ENCODE data around the gene RALBP1. TPM values are rescaled to one million over a fixed set of nuclear protein-coding genes. Genes with fewer than 3 reads are reported as not detected.

The RALBP1 gene
- total and polyA plus RNA-seq, 2 of the 4 experiments (the other 2 are of a cell fraction): 30.6 to 38.2 TPM

DNA sequence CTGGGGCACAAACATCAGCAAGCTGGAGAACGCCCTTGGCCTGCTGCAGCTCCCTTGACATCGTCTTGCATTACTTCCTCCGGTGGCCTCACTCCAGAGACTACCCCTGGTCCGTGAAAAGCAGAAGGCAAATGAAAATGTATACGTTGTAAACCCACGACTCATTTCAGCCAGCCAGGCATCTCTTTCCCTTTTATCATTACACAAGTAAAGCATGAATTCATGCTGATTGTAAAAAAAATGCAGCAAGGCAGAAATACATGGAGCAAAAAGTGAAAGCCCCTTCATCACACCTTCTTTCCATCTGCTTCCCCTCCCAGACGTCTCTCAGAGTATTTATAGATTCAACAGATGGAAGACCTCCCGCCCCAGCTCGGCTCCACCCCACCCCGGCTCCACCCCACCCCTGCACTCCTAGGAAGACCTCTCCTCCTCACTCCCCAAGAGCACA, 41.6 kb upstream of the RALBP1 start:
- BruUV-seq (replicated peaks): no TSS peak
- ATAC-seq (ENCODE audit: low read depth) (peak; percentile 55), DNase-seq (peak; percentile 10)
- Histone ChIP-seq H3K23ac (ENCODE audit: low read depth, low read length) (peak overlapping the region; percentile 3; the same call in 1 of the 2 replicates), H3K9me1 (ENCODE audit: insufficient read depth, low read length) (peaks cover 4% of the 10 kb centered on the region), H2AK5ac (ENCODE audit: low read depth, low read length) (no peak overlapping the region), H2BK5ac (ENCODE audit: low read depth, low read length, poor library complexity, severe bottlenecking) (no peak overlapping the region), H3K27ac (ENCODE audit: insufficient read depth, low read length) (peak overlapping the region; percentile 16; the same call in 1 of the 2 replicates), H2AK9ac (replicated peaks; ENCODE audit: low read depth, low read length, poor library complexity) (peak overlapping the region; percentile 73), H3K18ac (ENCODE audit: low read depth, low read length) (peak overlapping the region; percentile 10; the same call in 1 of the 2 replicates), H3K9ac (ENCODE audit: low read depth, low read length) (peak overlapping the region; percentile 2; the same call in 1 of the 2 replicates), H3K27me3 (ENCODE audit: control insufficient read depth, insufficient read depth, low read length) (no peaks in the 10 kb centered on the region), H2BK20ac (ENCODE audit: low read depth, low read length) (peak overlapping the region; percentile 9), H4K91ac (ENCODE audit: insufficient read depth, low read depth, low read length) (no peak overlapping the region), H3K4me3 (ENCODE audit: insufficient read depth, low read depth, low read length) (no peak overlapping the region), H3K14ac (replicated peaks; ENCODE audit: low read depth, low read length) (peak overlapping the region; percentile 43; the same call in 1 of the 2 replicates), H3K36me3 (ENCODE audit: control insufficient read depth, insufficient read depth, low read length) (no peaks in the 10 kb centered on the region), H3K56ac (ENCODE audit: extremely low read depth, insufficient read depth, low read length) (no peak overlapping the region), H4K8ac (ENCODE audit: low read depth in 2 of 2, low read length in 2 of 2) (peak overlapping the region in 1 of 2 experiments; percentile 84; a peak in 3 of 4 replicates), H2BK120ac (ENCODE audit: low read depth, low read length) (peak overlapping the region; percentile 52; the same call in 1 of the 2 replicates), H3K9me3 (ENCODE audit: control insufficient read depth, insufficient read depth, low read length) (no peaks in the 10 kb centered on the region), H2BK15ac (ENCODE audit: low read depth, low read length) (no peak overlapping the region), H2AFZ (replicated peaks; ENCODE audit: low read length, poor library complexity) (peak overlapping the region; percentile 89), H3K4ac (ENCODE audit: low read depth, low read length) (peak overlapping the region; percentile 68), H3K4me1 (ENCODE audit: control insufficient read depth, insufficient read depth, low read length) (peaks cover 6% of the 10 kb centered on the region; the same call in 1 of the 2 replicates), H4K20me1 (ENCODE audit: insufficient read depth, low read length) (no peaks in the 10 kb centered on the region), H4K5ac (ENCODE audit: low read depth, low read length) (peak overlapping the region; percentile 40; the same call in 1 of the 2 replicates), H3K4me2 (ENCODE audit: low read depth, low read length) (peak overlapping the region; percentile 40), H3K79me1 (ENCODE audit: low read depth in 1 of 2, low read length in 2 of 2) (no peaks in the 10 kb centered on the region)
- intact Hi-C loops (cut with micrococcal nuclease) (no loop called here), dilution Hi-C loops (cut with HindIII; ENCODE audit: low sequenced_read_pairs, unreplicated experiment) (no loop called here), in situ Hi-C loops (cut with MboI; ENCODE audit: low sequenced_read_pairs) (no loop called here)
- no peak for TF ChIP-seq CEBPB (IDR thresholded peaks at IDR 0.05; ENCODE audit: low read depth, low read length)
- no peak for TF ChIP-seq RAD21 (IDR thresholded peaks at IDR 0.05; ENCODE audit: low read length)
- TF ChIP-seq BHLHE40 (IDR thresholded peaks at IDR 0.05; ENCODE audit: low read depth, low read length): no peak
- no peak for TF ChIP-seq FOS (IDR thresholded peaks at IDR 0.05; ENCODE audit: low read depth, low read length)
- TF ChIP-seq RFX5 (IDR thresholded peaks at IDR 0.05; ENCODE audit: low read depth, low read length): no peak
- no peak for TF ChIP-seq RCOR1 (IDR thresholded peaks at IDR 0.05; ENCODE audit: insufficient replicate concordance, low read length)
- no peak for TF ChIP-seq CHD1 (IDR thresholded peaks at IDR 0.05; ENCODE audit: low read depth, low read length)
- no peak for TF ChIP-seq MAZ (IDR thresholded peaks at IDR 0.05; ENCODE audit: borderline replicate concordance, low read depth, low read length)
- TF ChIP-seq POLR2A (IDR thresholded peaks at IDR 0.05; ENCODE audit: low read depth, low read length): no peak
- TF ChIP-seq, protein P1, sequence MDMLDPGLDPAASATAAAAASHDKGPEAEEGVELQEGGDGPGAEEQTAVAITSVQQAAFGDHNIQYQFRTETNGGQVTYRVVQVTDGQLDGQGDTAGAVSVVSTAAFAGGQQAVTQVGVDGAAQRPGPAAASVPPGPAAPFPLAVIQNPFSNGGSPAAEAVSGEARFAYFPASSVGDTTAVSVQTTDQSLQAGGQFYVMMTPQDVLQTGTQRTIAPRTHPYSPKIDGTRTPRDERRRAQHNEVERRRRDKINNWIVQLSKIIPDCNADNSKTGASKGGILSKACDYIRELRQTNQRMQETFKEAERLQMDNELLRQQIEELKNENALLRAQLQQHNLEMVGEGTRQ (IDR thresholded peaks at IDR 0.05; ENCODE audit: low read depth, low read length): no peak
- TF ChIP-seq, protein P2, sequence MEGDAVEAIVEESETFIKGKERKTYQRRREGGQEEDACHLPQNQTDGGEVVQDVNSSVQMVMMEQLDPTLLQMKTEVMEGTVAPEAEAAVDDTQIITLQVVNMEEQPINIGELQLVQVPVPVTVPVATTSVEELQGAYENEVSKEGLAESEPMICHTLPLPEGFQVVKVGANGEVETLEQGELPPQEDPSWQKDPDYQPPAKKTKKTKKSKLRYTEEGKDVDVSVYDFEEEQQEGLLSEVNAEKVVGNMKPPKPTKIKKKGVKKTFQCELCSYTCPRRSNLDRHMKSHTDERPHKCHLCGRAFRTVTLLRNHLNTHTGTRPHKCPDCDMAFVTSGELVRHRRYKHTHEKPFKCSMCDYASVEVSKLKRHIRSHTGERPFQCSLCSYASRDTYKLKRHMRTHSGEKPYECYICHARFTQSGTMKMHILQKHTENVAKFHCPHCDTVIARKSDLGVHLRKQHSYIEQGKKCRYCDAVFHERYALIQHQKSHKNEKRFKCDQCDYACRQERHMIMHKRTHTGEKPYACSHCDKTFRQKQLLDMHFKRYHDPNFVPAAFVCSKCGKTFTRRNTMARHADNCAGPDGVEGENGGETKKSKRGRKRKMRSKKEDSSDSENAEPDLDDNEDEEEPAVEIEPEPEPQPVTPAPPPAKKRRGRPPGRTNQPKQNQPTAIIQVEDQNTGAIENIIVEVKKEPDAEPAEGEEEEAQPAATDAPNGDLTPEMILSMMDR (conservative IDR thresholded peaks at IDR 0.05; ENCODE audit: low read depth, low read length): no peak
- TF ChIP-seq, protein P3, sequence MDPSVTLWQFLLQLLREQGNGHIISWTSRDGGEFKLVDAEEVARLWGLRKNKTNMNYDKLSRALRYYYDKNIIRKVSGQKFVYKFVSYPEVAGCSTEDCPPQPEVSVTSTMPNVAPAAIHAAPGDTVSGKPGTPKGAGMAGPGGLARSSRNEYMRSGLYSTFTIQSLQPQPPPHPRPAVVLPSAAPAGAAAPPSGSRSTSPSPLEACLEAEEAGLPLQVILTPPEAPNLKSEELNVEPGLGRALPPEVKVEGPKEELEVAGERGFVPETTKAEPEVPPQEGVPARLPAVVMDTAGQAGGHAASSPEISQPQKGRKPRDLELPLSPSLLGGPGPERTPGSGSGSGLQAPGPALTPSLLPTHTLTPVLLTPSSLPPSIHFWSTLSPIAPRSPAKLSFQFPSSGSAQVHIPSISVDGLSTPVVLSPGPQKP (IDR thresholded peaks at IDR 0.05; ENCODE audit: borderline replicate concordance, low read depth, low read length): no peak
- TF ChIP-seq SMC3 (IDR thresholded peaks at IDR 0.05; ENCODE audit: low read depth, low read length): no peak
- TF ChIP-seq MAFK (IDR thresholded peaks at IDR 0.05; ENCODE audit: low read depth, low read length): no peak
- no peak for TF ChIP-seq NFE2L2 (IDR thresholded peaks at IDR 0.05; ENCODE audit: low read depth, low read length)
- no CpG with 5 or more reads among the region's 10 CpGs for WGBS, 2 experiments (ENCODE audit: extremely low coverage in 2 of 2, insufficient read length in 1 of 2)
- CTCF ChIA-PET: no interaction called here
- POLR2A ChIA-PET (ENCODE audit: unreplicated experiment): no interaction called here
